Stimulated activated CD4-positive, alpha-beta T cell treated with anti-CD3 and anti-CD28 coated beads, TNF-alpha, amount 100 ng/mL, for 4 hours (primary cell): Measurements from ENCODE around the gene NTMT2.
"Not testable (repeated sequence)": the region's sequence is repeated elsewhere in the genome, so short reads cannot be mapped to it uniquely, and the experiment has no call there.

Experiments used
- DNase-seq, 3 experiments: peaks; one replicate each; pipeline ENCODE4 v3.0.0-alpha.2; 2020; ENCODE audit warnings: low read depth in 3 of 3

NTMT2 gene

GRCh38 chr1:170157820-170158219 lies 12.1 kb downstream of the NTMT2 start:
- no peak for DNase-seq

DNA sequence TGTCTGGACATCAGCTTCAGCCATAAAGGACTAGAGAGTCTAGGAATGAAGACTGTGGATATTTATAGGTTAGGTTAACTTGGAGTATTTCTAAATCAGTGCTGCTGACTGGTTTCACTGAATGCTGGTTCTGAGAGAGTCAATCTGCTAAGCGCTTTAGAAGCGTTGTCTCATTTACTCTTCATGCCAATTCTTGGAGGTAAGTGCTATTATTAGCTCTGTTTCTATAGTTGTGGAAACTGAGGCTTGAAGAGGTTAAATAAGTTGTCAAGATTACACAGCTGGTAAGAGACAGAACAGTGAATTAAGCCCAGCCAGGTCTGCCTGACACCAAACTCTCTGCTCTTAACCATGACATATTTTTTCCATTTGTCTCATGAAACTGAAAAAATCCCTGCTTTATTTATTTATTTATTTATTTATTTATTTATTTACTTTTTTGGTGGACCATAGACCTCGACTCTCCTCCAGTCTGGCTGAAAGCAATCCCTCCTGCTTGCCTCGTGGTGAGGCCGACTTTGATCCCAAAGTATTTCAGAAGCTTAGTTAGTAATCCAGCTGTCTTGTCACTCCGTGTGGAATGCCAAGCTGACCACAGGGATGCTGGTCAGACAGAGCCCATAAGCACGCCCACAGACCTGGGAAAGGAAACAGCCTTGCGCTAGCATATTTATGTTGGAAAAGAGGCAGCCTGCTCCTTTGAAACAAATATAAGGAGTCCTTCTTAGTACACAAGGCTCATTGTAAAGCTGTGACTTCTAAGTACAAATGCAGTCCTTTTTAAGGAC lies 16.9 kb downstream of the NTMT2 start:
- DNase-seq: no peak

GRCh38 chr1:170164103-170164763 lies 18.5 kb downstream of the NTMT2 start:
- DNase-seq: no peak

- no peak for DNase-seq
Observed at GRCh38 chr1:170166518-170167180, 20.9 kb downstream of the NTMT2 start.

- no peak for DNase-seq
Observed at GRCh38 chr1:170168265-170168664, 22.5 kb downstream of the NTMT2 start.

DNA sequence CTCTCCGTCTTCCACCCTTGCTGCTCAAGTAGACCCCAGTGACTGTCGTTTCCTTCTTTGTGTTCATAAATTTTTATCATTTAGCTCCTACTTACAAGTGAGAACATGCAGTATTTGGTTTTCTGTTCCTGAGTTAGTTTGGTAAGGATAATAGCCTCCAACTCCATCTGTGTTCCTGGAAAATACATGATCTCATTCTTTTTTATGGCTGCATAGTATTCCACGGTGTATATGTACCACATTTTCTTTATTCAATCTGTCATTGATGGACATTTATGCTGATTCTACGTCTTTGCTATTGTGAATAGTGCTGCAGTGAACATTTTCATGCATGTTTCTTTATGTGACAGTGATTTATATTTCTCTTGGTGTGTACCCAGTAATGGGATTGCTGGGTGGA lies 24.8 kb downstream of the NTMT2 start:
- not testable (repeated sequence) for DNase-seq

DNA sequence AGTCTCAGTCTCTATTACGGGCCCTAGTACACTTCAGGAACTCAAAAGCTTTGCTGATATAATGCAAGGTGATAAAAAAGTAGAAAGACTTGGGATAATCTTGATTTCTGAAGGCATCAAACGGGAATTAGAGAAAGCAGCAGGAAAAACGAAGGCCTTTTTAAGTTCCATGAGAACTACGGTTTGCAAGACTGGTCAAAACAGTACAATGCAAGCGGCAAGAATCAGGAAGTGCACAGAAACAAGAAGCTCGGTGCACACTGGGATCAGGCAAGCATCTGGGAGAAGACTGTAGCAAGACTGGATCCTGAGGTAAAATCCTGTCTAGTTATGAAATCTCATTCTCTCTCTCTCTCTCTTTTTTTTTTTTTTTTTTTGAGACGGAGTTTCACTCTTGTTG lies 28.6 kb downstream of the NTMT2 start:
- no peak for DNase-seq

GRCh38 chr1:170175041-170175440 lies 29.3 kb downstream of the NTMT2 start:
- no peak for DNase-seq

- DNase-seq: no peak
Observed at GRCh38 chr1:170175484-170175883, 29.7 kb downstream of the NTMT2 start.

- no peak for DNase-seq
Observed at GRCh38 chr1:170176772-170177171, 31.0 kb downstream of the NTMT2 start.

DNA sequence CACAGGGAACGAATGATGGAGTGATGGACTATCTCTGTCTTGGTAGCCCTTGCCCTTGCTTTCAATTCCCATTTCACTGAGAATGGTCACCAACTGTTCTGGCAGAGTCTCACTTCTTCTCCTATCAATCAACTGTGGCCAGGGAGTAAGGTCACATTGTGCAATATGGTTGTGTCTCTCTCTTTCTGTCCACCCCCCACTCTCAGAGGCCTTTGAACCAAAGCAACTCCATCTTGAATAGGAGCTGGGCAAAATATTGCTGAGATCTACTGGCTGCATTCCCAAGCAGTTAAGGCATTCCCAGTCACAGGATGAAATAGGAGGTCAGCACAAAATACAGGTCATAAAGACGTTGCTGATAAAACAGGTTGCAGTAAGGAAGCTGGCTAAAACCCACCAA lies 36.7 kb downstream of the NTMT2 start:
- no peak for DNase-seq

DNA sequence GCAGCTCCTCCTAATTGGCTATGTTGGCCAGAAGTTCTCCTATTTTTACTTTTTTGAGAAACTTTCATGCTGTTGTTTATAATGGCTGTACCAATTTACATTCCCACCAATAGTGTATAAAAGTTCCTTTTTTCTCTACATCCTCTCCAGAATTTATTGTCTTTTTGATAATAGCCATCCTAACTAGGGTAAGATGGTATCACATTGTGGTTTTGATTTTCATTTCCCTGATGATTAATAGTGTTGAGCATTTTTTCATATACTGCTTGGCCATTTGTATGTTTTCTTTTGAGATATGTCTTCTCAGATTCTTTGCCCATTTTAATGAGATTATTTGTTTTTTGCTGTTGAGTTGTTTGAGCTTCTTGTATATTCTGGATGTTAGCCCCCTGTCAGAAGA lies 46.8 kb downstream of the NTMT2 start:
- no peak for DNase-seq

DNA sequence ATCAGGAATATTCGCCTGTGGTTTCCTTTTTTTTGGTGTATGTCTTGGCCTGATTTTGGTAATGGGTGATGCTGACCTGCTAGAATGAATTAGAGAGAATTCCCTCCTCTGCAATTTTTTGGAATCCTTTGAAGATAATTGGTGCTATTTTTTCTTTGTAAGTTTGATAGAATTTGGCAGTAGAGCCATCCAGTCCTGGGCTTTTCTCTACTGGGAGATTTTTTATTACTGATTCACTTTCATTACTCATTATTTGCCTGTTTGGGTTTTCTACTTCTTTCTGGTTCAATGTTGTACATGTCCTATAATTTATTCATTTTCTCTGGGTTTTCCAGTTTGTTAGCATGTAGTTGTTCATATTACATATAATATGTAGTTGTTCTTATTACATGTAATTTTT lies 48.7 kb downstream of the NTMT2 start:
- DNase-seq: no peak

GRCh38 chr1:170196490-170197236 lies 50.9 kb downstream of the NTMT2 start:
- DNase-seq: no peak

GRCh38 chr1:170198090-170198489 lies 52.3 kb downstream of the NTMT2 start:
- no peak for DNase-seq

DNA sequence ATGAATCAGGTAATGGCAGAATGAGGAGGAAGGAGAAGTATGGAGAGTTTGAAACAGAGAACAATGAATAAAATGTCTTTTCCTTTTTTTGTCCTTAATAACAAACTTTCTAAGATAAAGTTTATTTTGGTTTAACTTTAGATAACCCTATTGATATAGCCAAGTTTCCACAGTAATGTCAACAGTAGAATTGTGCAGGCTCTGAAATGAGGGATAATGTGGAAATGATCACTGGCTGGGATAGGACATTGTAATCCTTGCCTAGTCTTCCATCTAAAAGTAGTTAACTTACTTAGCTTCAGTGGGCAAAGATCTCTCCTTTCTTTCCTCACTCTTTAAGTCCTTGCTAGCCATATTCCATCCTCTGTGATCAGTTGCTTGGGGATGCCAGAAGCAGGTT lies 52.8 kb downstream of the NTMT2 start:
- DNase-seq: no peak

- DNase-seq: no peak
Observed at GRCh38 chr1:170200161-170200560, 54.4 kb downstream of the NTMT2 start.

- no peak for DNase-seq
Observed at GRCh38 chr1:170200621-170201397, 55.0 kb downstream of the NTMT2 start.

DNA sequence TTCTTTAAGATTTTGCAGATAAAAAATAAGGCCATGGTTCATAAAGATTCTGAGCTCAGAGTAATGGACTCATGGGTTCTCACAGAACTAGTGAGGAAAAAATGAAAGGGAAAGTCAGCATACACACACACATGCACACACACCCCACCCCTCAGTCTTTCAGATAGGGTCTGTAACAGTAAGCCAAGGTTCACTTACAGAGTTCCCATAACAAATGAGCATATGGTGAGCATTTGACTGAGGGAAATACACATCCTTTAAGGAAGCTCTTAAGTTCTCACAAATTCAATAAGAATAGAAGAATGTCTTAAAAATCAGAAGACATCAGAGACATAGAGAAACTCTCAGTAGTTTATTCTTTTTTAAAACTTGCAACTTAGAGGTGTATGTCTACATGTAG lies 57.9 kb downstream of the NTMT2 start:
- DNase-seq: no peak

GRCh38 chr1:170204121-170204520 lies 58.4 kb downstream of the NTMT2 start:
- DNase-seq: no peak

DNA sequence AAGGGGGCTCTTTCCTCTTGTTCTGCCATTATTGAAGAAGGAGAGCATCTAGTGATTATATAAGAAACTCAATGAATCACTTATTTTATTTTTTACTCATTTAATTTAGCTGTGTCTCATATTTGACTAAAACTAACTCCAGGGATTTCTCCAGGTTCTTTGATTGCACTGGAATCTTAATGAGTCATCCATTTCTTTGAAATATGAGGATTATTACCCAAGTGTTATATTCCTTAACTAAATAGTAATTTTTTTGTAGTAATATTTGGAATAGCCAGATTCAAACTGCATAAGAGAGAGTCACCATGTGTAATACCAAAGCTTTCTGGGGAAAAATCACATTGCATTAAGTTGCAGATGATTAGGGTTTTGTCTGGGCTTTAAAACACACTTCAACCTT lies 59.5 kb downstream of the NTMT2 start:
- DNase-seq: no peak
